GM19023 (cell line): ENCODE data around the gene EMD.

Experiments
- ATAC-seq: cut with Tn5 transposase; IDR thresholded peaks from one replicate; pipeline ENCODE4 v1.9.1; 2021; ENCODE audit warnings: mild to moderate bottlenecking, moderate library complexity; ENCODE audit not compliant: unreplicated experiment

EMD gene

DNA sequence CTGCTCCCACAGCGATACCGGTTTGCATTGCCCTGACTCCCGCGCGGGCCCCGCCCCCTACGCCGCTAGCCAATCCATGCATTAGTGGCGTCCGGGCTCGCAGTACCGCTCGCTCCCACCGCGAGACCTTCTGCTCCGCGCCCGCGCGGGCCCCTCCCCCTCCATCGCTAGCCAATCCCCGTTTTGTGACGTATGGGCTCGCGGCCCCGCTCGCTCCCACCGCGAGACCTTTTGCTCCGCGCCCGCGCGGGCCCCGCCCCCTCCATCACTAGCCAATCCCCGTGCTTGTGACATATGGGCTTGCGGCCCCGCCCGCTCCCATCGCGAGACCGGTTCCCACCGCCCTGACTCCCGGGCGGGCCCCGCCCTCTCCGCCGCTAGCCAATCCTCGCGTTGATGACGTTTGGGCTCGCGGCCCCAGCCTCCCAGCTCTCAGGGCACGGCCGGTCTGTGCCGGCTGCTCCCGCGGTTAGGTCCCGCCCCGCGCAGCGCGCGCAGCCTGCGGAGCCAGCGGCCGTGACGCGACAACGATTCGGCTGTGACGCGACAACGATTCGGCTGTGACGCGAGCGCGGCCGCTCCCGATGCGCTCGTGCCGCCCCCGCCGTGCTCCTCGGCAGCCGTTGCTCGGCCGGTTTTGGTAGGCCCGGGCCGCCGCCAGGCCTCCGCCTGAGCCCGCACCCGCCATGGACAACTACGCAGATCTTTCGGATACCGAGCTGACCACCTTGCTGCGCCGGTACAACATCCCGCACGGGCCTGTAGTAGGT, at the start of gene EMD:
EMD (plus strand) TSS at position 497 of the 770 bp plus-strand sequence; CDS start at position 687, 190 bp downstream.
- peak; percentile 80 for ATAC-seq

DNA sequence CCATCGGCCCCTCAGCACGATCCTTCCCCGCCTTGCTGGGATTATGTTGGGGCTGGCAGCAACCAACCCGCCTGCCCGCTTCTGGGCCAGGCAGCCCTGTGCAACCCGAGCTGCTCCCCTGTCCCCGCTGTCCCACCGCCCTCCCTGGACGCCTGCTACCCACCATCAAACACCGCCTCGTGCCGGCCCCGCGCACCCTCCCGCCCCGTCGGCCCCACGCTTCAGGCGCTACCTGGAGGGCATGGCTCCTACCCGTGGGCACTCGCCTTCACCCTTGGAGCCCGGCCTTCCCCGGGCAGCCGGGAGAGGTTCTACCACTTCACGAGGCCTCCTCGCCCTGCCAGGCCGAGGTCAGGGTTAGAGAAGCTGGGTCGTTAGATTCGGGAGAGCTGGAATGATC, 46.5 kb upstream of the EMD start:
- no peak for ATAC-seq

DNA sequence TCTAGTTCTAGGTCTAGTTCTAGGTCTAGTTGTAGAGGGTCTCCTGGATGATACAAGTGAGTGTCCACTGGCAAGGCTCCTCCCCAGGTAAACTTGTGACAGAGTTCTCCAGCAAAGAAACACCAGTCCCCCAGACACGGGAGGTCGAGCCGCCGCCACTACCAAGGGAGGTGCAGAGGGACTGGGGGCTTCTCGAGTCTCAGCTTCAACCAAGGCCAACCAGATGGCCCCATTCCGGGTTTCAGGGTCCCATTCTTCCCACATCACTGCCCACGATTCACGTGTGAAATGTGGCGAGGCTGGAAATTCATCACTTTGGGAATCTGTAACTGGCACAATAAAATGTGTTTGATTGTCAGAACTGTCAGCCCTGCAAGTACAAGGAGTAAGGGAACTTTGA, 46.0 kb upstream of the EMD start:
- no peak for ATAC-seq

GRCh38 chrX:154333837-154334271, 45.2 kb upstream of the EMD start:
- no peak for ATAC-seq

DNA sequence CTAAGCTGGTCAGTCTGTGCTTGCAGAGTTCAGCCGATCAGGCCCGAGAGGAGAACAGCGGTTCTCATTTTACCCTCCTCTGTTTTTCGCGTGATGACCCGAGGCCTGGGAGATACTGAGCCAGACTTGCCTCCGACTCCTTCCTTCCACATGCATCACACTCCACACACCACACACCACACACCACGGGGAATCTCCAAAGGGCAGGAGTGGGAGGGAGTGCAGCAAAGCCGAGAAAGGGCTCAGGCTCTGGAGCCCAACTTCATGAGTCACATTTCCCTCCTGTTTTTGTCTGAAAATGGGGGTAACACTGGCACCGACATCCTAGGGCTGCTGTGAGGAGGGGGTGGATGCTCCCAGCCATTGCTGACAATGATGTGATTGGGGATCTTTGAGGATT, 44.6 kb upstream of the EMD start:
- ATAC-seq, result no peak

- peak; percentile 69 for ATAC-seq
Measured at GRCh38 chrX:154341399-154342298, 37.4 kb upstream of the EMD start.

DNA sequence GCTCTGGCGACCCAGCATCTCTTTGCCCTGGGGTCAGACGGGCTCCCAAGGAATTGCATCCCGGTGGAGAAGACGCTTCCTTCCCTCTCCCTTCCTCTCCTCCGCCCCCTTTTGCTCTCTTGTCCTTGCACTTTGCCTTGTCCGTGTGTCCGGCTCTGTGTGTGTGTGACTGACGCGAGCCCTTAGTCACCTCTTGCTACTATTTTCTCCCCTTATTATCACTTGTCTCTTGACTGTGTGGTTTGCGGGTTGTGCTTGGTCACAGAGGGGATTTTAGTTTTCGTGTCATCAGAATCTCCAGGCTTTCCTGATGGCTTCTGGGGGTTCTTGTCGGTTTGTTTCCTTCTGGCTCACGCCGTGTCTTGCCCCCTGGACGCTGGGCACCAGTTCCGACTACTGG, 36.0 kb upstream of the EMD start:
- peak; percentile 6 for ATAC-seq

DNA sequence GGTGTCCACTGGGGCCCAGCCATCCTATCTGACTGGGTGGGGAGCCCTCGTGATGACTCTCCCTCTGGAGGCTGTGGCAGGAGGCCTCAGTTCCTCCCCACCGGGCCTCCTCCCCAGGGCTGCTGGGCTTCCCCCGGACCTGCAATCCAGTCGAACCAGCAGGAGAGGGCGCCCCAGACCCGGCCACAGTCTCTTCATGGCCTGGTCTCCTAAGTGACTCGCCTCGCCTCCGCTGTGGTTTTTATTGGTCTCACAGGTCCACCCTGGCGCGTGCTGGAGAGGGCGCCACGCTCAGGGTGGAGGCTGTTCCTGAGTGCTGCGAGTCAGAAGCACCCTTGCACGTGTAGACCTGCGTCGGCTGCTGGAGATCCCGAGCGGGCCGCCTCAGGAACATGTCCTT, 35.5 kb upstream of the EMD start:
- peak; percentile 25 for ATAC-seq

DNA sequence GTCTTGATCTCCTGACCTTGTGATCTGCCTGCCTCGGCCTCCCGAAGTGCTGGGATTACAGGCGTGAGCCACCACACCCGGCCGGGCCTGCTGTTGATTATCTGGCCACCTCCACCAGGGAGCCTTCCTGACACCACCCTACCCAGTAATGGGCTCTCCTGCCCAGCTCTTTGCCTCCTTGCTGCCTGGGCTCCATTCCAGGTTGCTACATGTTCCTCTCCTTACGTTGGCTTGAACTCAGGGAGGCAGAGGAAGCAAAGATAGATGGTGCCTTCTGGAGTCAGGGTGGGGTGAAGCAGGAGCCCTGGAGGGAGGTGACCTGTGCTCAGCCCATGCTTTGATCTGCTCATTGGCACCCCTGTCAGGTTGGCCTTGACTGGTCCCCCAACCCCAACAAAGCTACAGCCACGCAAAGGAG, 31.0 kb upstream of the EMD start:
- ATAC-seq, result no peak

DNA sequence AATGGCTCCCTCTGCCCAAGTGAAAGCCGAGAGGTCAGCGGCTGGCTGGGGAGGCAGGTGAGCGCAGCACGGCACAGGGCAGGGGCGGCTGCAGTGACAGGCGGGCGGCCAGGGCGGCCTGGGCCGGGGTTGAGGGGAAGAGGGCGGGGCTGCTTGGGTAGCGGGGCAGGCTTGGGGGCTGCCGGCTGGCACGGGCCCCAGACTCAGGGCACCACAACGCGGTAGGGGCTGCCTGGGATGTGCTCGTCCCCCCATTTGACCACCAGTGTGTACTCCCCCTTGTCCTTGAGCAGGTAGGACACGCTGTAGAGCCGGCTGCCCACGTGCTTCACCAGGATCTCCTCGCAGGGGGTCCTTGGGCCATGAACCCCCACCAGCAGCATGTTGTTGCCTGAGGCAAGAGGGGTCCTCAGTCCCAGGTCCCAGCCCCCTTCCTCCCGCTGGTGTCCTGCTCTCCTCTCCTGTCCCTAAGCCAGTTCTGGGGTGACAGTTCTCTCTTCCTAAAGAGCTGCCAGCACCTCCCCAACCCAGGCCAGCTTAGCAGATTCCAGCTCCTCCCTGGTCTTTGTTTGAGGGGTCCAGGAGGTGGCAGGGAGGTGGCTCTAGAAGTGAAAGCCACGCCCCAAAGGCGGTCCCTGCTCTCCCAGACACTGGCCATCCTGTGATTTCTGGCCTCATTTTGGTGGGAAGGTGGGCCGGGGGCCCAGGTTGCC, 30.3 kb upstream of the EMD start:
- ATAC-seq, result no peak

DNA sequence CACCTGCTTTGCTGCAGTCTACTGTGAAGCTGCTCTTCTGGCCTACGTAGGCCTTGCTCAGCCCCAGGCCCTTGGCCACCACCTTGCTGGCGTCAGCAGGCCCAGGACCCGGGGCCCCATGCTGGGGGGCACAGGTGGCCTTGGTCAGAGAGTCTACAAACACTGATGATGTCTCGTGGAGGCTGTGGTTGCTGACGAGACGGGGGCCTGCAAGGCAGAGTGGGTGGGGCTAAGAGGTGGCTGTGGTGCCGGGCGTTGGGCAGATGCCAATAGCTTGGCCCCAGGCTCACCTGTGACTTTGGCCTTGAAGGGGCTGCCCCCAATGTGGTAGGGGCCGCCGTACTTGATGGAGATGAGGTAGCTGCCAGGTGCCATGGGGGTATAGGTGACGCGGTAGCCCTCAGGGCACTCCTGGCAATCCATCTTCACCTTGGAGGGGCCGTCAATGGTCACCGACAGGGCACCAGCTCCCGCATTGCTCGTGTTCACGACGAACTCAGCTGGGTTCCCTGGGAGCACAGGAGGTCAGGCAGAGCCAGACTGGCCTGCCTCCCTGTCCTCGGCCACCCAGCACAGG, 29.6 kb upstream of the EMD start:
- ATAC-seq, result no peak

DNA sequence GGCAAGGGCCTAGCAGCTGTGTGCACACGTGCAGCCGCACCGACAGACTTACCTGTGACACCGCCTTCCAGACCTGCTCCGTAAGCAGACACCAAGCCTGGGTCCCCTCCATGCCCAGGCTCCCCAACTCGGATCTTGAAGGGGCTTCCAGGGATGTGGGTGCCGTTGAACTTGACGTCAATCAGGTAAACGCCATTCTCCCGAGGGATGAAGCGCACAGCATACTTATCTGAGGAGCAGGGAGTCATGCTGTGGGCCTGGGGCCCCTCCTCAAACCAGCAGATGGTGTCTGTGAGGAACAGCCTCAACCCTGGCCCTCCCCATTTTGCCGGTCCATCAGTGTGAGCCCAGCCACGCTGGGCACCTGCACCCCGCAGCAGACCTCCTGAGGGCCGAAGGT, 29.1 kb upstream of the EMD start:
- no peak for ATAC-seq

DNA sequence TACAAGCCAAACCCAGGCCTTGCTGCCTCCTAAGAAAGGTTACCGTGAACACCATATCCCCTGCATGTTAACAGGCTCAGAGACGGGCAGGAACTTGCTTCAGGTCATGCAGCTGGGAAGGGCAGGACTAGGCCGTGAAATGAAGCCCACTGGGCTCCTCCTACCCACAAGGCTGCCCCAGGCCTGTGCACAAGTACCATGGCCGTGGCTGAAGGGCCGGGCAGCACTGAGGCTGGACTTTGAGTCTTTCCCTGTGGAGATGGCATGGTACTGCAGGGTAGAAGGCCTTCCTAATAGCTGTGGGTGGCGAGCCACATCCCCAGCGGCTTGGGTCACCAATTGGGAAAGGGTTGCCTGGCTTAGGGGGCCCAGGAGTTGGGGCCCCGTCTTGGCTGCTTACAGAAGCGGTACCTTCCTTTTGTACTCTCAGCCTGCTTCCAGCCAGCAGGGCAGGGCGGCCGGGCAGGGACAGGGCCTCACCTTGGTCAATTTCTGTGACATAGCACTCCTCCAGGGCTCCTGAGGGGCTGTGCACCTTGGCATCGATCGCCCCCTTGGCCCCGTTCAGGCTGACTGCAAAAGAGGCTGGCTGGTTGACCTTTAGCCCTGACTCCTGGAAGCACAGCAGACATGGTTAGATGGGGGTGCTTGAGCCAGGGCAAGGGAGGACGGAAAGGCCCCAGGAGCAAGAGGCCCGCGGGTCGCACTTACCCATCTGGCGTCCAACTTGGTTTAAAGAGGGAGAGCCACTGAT, 28.5 kb upstream of the EMD start:
- ATAC-seq, result no peak

- no peak for ATAC-seq
Measured at GRCh38 chrX:154351183-154352011, 27.7 kb upstream of the EMD start.

- no peak for ATAC-seq
Measured at GRCh38 chrX:154352012-154352401, 27.1 kb upstream of the EMD start.

- ATAC-seq, result no peak
Measured at GRCh38 chrX:154352466-154352865, 26.6 kb upstream of the EMD start.

GRCh38 chrX:154353172-154353843, 25.8 kb upstream of the EMD start:
- no peak for ATAC-seq

DNA sequence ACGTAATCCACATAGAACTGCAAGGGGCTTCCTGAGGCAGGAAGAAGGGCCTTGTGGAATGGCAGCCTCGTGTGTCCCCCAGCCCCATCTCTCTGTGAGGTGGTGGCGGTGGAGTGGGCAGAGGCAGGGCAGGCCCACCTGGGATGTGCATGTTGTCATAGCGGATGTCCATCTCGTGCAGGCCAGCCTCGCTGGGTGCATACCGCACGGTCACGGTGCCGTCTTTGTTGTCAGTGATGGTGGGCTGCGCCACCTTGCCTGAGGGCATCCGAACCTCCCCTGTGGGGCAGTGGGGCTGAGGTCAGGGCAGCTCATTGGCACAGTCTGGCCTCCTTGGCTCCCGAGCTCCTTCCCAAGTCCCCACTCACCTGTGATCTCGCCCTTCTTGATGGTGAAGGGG, 25.1 kb upstream of the EMD start:
- no peak for ATAC-seq

- no peak for ATAC-seq
Measured at GRCh38 chrX:154354516-154354915, 24.6 kb upstream of the EMD start.
